HG02840 (cell line): Measurements from ENCODE around the gene KRT13.
"Not testable (repeated sequence)": the region's sequence is repeated elsewhere in the genome, so short reads cannot be mapped to it uniquely, and the experiment has no call there.

Experiments used
- ATAC-seq: cut with Tn5 transposase; IDR thresholded peaks from one replicate; pipeline ENCODE4 v1.9.1; 2021; ENCODE audit warnings: mild to moderate bottlenecking, moderate library complexity, moderate number of reproducible peaks; ENCODE audit not compliant: unreplicated experiment, low FRiP score

Gene KRT13

DNA sequence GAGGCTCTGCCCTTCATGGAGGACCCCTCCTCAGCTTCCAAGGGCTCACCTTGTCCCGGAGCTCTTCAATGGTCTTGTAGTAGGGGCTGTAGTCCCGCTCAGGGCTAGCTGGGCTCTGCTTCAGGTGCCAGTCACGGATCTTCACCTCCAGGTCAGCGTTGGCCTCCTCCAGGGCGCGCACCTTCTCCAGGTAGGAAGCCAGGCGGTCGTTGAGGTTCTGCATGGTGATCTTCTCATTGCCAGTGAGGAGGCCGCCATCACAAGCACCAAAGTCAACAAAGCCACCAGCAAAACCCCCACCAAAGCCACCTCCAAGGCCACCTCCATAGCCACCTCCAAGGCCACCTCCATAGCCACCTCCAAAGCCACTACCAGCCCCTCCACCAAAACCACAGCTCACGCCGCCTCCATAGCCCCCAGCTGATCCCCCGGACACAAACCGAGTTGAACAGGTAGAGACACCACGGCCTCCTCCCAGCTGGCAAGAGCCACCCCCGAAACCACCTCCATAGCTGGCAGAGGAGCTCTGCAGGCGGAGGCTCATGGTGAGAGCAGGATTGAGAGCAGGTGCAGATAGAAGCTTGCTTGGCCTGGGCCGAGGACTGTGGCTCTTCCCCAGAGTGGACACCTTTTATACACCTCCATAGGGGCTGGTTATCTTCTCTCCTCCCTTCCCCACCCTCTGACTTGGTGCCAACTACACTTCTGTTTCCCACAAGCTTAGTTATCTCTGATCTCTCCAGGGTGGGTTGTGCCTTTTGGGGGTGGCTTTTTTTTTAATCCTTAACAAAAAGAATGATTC lies at the start of gene KRT13:
TSS of gene KRT13 (minus strand) at position 606 of the 802 bp plus-strand sequence. CDS start at position 544, 62 bp downstream.
- ATAC-seq, result no peak

DNA sequence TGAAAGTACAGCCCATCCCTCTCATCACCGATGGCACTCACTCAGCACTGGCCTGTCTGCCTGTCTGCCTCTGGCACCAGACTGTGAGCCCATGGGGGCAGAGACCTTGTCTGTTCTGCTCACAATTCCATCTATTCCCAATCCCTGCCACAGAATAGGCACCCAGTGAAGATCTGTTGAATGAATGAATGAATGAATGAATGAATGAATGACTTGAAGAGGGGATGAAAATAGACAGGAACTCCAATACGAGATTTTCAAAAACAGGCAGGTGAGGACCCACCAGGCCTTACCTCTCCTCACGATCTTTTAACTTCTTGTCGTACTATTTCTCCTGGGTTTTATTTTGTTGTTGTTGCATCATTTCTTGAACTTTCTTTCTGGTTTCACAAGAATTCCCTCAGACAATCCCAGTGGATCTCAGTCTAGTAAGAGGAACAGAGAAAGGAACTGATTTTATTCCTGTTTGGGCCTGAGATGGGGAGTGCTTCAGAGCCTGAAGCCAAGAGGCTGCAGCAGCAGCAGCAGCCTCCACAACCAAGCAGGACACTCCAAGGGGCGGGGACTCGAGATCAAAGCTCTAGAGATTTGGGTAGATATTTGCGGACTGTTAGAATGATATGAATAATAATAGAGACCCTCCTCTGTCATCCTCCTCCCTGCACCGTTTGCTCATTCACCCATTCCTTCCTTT lies 48.7 kb upstream of the KRT13 start:
- no peak for ATAC-seq

DNA sequence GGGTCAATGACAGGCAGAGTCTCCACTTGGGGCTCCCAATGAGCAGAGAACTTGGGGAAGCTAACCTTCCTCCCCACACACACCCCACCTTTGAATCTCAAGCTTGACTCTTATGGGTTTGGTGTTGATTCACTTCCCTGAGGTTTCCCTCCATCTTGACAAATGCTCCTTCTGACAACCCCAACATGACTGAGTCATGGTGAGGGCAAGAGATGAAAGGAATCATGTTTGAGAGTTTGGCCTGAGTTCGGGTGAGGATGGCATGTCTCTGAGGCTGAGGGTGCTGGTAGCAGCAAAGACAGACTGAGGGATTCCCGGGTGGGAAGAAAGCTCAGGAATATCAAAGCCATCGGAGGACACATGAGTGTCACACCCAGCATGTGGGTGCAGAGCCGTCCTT lies 47.8 kb upstream of the KRT13 start:
- ATAC-seq, result no peak

DNA sequence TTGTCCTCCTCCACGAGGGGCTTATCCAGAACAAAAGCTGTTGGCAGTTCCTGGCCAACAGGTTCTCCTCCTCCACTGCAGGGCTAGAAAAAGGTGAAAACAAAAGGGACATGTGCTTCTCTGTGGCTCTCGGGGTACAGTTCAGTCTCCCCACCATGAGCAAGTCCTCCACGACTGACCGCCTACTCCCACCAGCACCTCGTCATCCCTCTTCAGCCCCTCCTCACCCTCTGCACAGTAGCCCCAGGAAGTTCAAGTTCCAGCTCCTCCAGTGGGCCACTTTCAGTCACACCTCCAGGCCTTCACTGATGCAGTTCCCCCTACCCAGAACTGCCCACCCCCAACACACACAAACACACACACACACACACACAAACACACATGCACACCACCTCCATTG lies 47.0 kb upstream of the KRT13 start:
- no peak for ATAC-seq

DNA sequence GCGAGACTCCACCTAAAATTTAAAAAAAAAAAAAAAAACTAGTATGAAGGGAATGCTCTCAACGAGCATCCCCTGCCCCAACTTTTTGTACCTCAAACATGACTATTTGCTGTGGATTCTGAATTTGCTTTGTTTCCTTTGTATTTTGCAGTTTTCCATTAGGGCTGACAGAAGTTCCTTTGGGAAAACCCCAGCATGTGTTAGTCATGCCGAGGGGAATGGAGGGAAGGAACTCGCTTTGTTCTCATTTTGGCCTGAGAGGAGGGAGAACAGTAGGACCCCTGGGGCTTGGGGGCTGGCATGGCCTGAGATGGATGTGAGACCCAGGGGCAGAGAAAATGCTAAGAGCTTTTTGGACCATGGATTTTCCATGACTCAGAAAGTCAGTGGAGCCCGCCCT lies 46.0 kb upstream of the KRT13 start:
- no peak for ATAC-seq

DNA sequence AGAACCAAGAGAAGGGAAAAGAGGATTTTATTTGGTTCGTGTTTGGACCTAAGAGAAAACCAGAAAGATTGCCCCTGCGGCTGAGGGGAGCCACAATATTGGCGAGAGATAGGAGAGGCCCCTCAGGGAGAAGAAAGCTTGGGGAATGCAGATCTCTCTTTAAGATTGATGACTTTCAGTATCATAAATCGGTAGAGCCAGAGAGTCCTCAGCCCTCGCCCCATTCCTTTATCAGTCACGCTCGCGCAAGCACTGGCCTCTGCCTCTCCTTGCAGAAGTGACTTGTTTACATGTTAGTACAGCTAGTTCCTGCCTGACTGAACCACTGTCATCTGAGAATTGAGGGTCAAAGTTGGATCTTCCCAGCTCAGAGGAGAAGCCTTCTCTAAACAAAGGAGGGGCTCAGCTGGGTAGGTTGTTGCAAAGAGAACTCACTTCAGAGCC lies 44.2 kb upstream of the KRT13 start:
- ATAC-seq, result no peak

DNA sequence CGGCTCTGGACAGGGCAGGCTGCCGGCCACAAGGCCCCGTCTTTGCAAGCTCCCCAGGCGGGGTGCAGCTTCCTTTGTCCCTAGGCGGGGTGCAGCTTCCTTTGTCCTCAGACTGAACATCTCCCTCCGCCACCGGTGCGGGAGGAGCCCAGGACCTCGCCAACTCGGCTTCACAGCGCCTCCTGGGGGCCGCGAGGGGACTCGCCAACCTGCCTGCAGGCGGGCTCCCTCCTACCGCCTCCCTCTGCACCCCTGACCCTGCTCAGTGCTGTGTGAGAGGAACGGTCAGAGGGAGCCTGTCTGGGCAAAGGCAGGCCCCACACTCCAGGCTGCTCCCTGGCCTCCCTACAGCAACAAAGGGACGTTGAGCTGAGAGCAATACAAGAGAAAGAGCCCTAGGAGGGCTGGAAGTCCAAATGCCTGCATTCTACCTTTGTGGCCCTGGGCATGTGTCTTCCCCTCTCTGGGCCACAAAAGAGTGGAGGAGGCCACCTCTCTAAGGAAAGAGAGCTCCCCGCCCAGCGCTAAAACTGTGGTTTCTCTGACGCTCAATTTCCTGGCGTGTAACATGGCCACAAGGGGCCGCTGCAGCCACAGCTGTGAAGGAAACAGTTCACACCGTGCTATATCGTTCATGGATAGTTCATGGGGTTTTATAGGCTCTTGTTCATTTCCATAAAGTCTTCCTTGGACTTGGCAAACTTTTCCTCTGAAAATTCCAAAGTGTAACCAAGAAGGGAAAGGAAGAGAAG lies 43.6 kb upstream of the KRT13 start:
- ATAC-seq, result no peak

DNA sequence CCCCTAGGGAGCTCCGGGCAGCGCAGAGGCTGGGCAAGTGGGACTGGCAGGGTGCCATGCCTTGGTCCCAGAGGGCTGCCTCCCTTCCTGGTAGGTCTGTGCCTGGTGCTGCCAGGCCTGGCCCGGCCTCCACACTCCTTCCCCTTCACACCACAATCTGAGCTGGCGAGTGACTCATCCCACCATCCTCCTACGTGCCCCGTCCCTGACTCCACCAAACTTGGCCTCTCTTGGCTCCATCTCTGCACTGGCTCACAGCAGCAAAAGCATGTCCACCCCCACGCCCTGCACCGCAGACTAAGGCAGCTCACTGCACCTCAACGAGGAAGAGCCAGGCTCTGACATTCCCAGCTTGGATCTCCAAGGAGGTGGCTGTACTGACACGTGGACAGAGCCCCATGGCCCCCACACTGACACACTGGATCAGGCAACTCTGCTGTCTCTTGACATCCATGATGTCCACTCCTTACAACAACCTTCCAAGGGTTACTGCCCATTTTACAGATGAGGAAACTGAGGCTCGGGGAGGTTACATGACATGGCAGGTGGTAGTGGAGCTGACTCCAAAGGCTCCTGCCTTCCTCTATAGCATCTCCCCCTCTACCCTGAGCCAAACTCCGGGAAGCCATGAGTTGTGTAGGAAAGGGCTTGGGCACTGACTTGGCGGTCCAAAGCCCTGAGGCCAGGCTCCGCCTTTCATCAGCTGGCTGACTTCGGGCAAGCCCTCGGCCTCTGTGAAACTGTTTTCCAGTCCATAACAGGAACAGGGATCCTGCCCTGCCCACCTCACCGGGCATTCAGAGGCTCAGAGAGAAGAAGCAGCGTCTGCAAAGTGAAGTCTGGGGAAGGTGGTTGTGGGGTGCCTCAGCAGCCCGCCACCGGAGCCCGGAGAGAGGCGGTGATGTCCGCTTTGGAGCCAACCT lies 42.8 kb upstream of the KRT13 start:
- no peak for ATAC-seq

DNA sequence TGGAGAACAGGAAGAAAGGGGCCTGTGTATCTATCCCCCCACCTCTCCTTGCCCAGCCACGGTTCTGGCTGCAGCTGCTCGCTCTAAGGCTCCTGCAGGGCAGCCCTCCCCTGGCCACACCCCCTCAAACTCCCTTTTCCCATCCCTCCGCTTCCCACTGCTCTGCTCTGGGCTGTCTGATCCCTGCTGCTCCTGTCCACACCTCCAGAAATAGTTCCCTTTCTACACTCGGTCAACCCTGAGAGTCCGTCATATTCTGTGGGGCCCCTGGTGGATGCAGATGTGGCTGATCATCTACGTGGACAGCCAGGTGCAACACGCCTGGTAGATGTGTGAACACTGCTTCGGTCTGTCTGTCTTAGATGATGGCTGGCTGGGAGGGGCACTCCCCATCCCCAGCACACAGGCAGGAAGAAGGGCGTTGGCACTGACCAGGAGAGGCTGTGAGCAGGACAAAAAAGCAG lies 42.0 kb upstream of the KRT13 start:
- no peak for ATAC-seq

DNA sequence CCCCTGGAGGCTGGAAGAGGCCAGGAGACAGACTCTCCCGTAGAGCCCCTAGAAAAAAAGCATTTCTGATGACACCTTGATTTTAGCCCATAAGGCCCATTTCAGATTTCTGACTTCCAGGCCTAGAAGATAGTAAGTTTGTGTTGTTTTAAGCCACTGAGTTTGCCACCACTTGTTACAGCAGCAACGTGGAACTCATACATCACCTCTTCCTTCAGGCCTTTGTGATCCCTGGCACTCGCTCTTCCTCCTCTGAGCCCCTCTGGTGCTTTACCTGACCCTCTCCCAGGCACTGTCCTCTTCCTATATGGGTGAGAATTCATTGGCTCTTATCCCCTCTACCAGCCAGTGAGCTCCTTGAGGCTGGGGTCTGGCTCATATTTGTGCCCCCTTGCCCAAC lies 41.4 kb upstream of the KRT13 start:
- no peak for ATAC-seq

DNA sequence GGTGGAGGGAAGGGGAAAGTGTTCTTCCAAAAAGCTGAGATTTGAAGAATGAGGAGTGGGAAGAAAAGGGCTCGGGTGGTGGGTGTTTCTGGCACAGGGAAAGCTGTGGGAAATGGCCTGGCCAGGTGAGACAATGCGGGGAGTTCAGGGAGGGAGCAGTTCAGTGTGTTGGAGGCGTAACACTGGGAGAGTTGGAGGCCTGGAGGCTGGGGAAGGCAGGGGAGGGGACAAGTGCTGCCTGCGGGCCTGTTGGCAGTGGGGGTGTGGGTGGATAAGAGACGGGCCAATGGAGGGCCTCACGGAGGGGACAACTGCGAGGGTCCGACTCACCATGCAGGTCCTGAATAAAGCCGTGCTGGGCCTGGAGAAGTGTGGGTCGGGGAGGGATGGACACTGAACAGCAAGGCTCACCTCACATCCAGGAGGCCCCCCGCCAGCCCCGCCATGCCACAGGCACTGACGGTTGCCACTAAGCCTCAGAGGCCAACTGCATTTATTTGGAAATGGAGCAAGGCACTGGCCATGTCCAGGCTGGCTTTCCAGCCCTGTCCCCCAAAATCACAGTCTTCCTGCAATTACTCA lies 40.5 kb upstream of the KRT13 start:
- no peak for ATAC-seq

DNA sequence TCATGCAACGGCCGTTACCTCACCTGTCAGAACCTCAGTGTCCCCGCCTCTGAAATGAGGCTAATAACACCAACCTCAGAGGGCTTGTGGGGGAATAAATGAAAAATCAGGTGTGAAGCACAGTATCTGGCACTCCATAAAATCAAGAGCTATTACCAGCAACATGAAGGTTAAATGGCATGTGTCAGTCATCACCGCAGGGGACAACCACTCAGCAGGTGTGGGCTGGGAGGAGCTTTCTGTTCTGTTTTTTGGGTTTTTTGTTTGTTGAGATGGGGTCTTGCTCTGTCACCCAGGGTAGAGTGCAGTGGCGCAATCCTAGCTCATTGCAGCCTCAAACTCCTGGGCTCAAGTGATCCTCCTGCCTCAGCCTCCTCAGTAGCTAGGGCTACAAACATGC lies 39.5 kb upstream of the KRT13 start:
- no peak for ATAC-seq

DNA sequence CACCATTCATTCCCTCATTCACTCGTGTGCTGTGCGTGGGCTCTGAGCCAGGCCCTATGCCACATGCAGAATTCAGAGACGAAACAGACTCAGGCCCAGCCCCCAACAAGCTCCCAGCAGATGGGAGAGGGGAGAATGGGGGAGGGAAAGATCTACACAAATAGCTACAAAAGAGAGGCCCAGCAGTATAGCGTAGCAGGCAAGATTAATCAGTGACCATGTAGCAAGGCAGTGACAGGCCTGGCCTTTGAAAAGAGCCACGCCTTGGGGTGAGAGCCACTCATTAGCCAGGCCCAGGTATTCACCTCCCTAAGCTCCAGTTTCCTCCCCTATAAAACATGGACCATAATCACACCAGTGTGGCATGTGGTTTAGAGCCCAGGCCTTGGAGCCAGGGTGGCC lies 39.1 kb upstream of the KRT13 start:
- ATAC-seq, result no peak

DNA sequence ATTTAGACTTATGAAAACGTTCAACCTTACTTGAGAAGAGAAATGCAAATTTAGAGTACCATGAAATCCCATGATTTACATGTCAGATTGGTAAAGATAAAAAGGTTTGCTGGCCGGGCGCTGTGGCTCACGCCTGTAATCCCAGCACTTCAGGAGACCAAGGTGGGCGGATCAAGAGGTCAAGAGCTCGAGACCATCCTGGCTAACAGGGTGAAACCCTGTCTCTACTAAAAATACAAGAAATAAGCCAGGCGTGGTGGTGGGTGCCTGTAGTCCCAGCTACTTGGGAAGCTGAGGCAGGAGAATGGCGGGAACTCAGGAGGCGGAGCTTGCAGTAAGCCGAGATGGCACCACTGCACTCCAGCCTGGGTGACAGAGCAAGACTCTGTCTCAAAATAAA lies 37.4 kb upstream of the KRT13 start:
- not testable (repeated sequence) for ATAC-seq

DNA sequence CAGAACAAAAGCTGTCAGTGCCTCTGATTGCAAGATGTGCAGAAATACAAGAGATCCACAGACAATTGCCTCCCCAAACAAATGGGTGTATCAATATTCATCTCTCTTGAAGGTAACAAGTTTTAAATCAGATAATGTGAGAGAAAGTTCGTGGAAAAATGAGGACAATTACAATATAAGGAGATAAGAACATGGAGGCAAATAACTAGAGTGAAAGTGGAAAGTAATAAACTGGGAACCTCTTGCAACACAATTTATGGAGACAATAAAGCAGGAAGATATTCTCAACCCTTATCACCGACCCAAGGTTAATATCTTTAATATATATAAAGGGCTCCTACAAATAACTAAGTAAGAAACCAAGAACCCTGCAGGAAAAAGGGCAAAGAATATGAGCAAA lies 36.9 kb upstream of the KRT13 start:
- no peak for ATAC-seq

DNA sequence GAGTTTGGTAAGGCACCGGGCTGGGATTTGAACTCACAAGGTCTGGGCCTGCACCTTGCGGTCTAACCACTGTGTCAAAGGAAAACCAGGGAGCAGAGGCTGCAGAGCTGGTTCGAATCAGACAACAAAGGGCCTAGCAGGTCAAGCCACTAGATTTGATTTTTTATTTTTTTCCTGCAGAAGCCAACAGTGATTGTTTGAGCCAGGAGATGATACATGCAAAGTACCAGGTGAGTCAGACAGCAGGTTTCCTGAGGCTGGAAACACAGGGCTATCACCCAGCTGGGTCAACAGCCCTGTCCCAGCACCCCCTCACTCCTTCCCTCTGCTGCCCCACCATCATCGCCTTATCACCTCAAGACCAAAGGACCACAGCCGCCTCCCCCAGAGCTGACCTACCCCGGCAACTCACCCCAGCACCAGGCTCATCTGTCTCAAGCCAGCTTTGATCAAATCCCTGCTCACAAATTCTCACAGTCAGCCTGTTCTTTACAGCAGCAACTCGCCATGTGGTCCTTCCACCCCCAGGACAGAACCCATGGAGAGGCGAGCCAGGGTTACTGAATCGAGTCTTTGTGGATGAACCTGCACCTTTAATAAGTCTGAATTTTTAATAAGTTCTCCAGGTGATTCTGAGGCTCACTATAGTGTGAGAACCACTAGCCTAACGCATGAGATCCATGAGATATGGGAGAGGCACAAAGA lies 35.7 kb upstream of the KRT13 start:
- no peak for ATAC-seq

DNA sequence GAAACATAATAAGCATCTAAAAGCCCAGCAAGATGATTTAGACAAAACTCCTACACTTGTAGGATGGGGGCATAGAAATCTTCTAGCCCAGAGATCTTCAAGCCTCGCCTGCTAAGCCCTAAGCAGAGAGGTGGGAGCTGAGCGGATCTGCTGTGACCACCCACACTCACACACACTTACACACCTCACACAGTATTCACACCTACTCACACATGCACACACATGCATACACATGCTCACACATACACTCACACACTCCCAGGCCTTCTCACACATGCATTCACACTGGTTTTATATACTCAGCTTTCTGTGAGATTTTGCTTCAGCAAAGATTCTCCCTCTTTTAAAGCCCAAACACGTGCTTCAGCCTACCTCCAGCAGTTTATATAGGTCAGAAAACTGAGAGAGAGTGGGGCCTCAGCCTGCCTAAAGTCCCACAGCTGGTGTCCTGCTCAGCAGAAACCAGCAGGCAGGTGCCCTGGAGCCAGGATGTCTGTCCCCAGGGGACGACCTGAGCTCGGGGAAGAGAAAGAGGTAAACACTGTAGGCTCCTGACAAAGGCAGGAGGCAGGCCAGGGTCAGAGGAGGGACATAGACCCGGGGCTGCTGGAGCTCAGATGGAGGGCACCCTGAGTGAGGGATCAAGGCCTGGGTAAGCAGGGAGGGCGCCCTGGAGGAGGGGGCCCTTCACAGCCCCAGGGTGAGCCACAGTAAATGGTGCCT lies 34.7 kb upstream of the KRT13 start:
- ATAC-seq, result no peak

DNA sequence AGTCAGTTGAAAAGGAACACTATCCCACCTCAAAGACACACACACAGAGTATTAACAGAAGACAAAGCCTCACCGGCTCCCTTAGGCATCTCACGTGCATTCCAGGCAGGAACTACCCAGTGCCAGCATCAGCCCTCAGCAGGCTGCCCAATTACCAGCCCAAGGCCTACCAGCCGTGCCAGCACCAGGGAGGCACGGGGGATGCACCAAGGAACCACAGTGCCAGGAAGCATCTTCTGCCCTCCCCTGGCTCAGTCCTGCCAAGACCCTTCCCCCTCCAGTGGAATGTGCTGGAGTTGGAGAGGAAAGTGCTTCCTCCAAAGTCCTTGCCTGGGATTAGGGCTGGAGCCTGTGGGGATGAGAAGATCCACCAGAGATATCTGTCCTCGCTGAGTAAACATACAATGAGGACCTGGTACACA lies 33.7 kb upstream of the KRT13 start:
- ATAC-seq, result no peak
